Duodenal mucosa (tissue), 2 donors: ENCODE data around the gene CAPN9.

Source experiments
- H3K27ac ChIP-seq: one replicate; pipeline ENCODE4 v1.7.0; 2013; ENCODE audit warnings: low read depth, low read length
- H3K27me3 ChIP-seq, 2 donors: one replicate each; pipeline ENCODE4 v1.7.0; 2013; ENCODE audit warnings: low read length in 2 of 2, control low read depth in 1 of 2; ENCODE audit not compliant: insufficient read depth in 2 of 2, control insufficient read depth in 1 of 2
- H3K36me3 ChIP-seq, 2 donors: one replicate each; pipeline ENCODE4 v1.7.0; 2013; ENCODE audit warnings: low read length in 2 of 2, control low read depth in 1 of 2; ENCODE audit not compliant: insufficient read depth in 2 of 2, control insufficient read depth in 1 of 2
- H3K4me1 ChIP-seq, 2 donors: one replicate each; pipeline ENCODE4 v1.7.0; 2013; ENCODE audit warnings: low read length in 2 of 2, control low read depth in 1 of 2; ENCODE audit not compliant: insufficient read depth in 2 of 2, control insufficient read depth in 1 of 2
- H3K4me3 ChIP-seq, 2 donors: one replicate each; pipeline ENCODE4 v1.7.0; 2013; ENCODE audit warnings: low read length in 2 of 2, low read depth in 1 of 2
- H3K9ac ChIP-seq, 2 donors: one replicate each; pipeline ENCODE4 v1.7.0; 2013; ENCODE audit warnings: low read length in 2 of 2, low read depth in 1 of 2
- H3K9me3 ChIP-seq, 2 donors: one replicate each; pipeline ENCODE4 v1.7.0; 2013; ENCODE audit warnings: low read length in 2 of 2, control low read depth in 1 of 2; ENCODE audit not compliant: control insufficient read depth in 1 of 2

Gene CAPN9

DNA sequence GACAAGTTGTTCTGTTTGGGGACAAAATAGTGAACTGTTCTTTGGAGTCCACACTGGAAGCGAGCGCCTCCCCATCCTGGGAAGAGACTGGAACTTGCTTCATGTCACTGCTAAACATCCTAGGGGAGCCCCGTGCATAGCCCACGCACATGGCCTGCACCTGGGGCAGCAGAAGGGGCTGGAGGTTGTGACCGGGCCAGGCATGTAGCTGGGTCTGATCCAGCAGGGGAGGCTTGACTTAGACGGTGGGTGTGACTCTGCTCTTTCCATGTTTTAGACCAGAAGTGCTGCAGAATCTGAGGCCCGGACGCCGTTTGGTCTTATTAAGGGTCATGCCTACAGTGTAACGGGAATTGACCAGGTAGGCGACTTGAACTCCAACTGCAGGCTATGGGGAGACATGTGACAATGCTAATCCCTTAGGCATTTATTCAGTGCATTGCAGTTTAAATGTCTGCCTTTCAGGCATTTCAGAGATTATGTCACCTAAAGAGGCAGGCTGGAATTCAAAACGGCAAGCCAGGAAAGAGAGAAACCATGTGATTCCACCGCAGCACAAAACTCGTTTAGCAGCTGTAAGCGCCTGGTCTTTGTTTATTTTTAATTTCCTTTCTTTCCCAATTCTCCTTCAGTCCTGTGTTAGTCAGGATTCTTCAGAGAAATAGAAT, 21.8 kb downstream of the CAPN9 start:
- no peak overlapping the region for H3K4me3 ChIP-seq
- no peaks in the 10 kb centered on the region for H3K36me3 ChIP-seq
- H3K9ac ChIP-seq = no peak overlapping the region
- H3K9me3 ChIP-seq = no peaks in the 10 kb centered on the region
- H3K27ac ChIP-seq = no peak overlapping the region
- no peaks in the 10 kb centered on the region for H3K27me3 ChIP-seq
- H3K4me1 ChIP-seq = peaks cover 0 to 3% of the 10 kb centered on the region in 2 donors

- no peaks in the 10 kb centered on the region for H3K27me3 ChIP-seq
- H3K4me1 ChIP-seq = peaks cover 0 to 3% of the 10 kb centered on the region in 2 donors
- no peak overlapping the region for H3K4me3 ChIP-seq
- H3K9me3 ChIP-seq = no peaks in the 10 kb centered on the region
- H3K9ac ChIP-seq = no peak overlapping the region
- H3K36me3 ChIP-seq = no peaks in the 10 kb centered on the region
- no peak overlapping the region for H3K27ac ChIP-seq
Observed at GRCh38 chr1:230770317-230770716, 23.1 kb downstream of the CAPN9 start.

DNA sequence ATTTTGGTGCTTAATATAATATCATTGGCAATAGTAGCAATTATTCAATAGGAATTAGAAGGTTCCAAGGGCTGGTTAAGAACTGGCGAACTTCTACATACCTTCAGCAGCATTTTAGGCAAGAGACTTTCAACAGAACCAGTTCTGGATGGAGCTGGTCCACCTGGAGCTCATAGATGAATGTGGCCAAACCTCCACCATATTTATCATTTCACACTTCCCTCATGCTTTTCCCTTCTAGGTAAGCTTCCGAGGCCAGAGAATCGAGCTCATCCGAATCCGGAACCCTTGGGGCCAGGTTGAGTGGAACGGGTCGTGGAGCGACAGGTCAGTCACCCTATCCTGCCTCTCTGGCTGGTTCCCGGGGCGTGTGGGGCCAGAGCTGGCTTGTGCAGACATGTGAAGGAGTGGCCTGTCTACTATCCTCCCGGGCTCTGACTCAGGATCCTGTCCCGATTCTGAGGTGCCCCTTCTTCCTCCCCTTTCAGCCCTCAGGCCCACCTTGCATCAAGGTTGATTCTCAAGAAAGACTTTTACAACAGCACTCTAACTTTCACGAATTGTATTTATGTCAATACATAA, 24.7 kb downstream of the CAPN9 start:
- H3K36me3 ChIP-seq = no peaks in the 10 kb centered on the region
- no peak overlapping the region for H3K4me3 ChIP-seq
- no peak overlapping the region for H3K9ac ChIP-seq
- no peaks in the 10 kb centered on the region for H3K27me3 ChIP-seq
- no peak overlapping the region for H3K27ac ChIP-seq
- H3K9me3 ChIP-seq = no peaks in the 10 kb centered on the region
- H3K4me1 ChIP-seq = peaks cover 0 to 3% of the 10 kb centered on the region in 2 donors

DNA sequence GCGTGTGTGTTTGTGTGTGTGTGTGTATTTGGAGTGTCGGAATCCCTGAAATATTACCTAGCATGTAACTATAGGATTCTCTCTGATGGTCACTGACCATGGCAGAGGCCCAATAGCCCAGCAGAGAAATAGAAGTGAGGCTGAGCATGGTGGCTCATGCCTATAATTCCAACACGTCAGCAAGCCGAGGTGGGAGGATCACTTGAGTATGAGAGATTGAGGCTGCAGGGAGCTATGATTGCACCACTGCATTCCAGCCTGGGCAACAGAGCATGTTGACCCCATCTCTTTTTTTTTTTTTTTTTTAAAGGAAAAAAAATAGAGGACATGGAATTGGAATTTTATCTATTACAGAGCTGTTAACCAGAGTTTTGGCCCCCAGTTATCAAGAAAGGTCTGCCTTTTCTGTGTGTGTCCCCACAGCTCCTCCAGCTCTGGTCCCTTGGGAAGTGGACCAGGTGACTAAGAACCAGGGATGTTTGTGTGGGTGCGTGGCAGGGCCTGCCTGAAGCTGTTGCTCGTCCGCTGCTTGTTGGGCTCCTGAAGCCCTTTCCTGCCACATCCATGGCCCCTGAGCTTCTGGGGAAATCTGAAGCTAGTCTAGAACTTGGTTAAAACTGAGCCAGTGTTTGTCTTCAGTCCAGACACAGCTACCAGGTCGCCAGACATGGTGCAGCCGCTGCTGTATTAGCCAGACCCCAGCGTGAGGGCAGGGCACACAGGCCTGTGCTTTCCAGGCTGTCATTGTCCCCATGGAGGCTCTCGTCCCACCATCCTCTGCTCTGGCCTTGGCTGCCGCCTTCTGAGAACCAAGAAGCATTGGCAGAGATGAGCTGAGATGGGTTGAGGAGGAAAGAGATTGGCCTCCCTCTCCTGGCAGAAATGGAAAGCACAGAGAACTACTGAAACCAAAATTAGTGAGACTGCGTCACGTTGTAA, 25.5 kb downstream of the CAPN9 start:
- H3K27ac ChIP-seq = no peak overlapping the region
- H3K4me3 ChIP-seq = no peak overlapping the region
- no peaks in the 10 kb centered on the region for H3K9me3 ChIP-seq
- no peak overlapping the region for H3K9ac ChIP-seq
- H3K4me1 ChIP-seq = peaks cover 0 to 3% of the 10 kb centered on the region in 2 donors
- no peaks in the 10 kb centered on the region for H3K27me3 ChIP-seq
- H3K36me3 ChIP-seq = no peaks in the 10 kb centered on the region

DNA sequence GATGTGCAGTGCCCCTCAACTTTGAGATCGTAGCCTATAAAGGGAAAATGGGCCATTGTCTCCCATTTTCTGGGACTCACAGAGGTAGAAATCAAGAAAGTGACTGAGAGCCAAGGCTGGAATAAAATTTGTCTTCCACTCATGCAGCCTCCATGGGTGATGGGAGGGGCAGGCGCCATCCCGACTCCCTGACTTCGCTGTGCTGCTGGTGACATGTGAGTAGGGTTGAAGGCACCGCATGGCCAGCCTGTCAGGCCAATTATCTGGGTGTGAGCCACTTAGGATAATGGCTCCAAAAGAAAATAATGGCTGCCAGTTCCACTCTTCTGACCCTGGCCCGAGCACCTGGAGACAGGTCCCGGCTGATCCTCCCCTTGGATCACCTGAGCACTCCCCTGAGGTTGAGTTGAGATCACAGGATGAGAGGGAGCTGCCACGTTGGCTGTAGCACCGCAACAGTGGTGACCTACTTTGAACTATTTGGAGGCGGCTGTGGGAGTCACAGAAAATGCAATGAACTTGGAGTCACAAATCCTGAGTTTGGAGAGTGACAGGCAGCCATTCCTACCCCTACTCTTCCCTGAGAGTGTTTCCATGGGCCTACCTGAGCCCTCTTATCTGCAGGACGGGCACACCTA, 26.3 kb downstream of the CAPN9 start:
- Histone ChIP-seq H3K4me1 (peaks cover 0 to 3% of the 10 kb centered on the region in 2 donors), H3K27me3 (no peaks in the 10 kb centered on the region), H3K36me3 (no peaks in the 10 kb centered on the region), H3K4me3 (no peak overlapping the region), H3K9ac (no peak overlapping the region), H3K9me3 (no peaks in the 10 kb centered on the region), H3K27ac (no peak overlapping the region)

DNA sequence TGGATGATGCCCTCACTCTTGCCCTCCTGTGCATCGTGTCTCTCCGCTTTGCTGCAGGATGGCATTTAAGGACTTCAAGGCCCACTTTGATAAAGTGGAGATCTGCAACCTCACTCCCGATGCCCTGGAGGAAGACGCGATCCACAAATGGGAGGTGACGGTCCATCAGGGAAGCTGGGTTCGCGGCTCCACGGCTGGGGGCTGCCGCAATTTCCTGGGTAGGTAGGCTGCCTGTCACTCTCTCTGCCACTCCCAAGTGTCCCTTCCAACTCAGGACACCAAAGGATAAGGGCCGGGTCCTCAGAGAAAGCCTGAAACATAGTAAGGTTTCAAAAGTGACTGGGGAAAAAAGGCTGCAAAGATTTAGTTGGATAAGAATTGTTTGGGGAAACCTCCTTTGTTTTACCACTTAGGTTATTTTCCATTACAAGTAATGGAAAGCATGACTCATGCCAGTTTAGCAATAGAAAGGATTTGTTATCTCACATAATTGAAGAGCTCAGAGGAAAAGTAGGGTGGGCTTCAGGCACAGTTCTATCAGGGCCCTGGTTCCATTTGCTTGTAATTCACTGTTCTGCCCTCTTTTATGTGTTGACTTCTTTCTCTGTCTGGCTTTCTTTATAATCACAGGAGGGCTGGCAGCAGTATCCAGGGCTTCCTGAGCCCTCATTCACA, 31.9 kb downstream of the CAPN9 start:
- no peak overlapping the region for H3K9ac ChIP-seq
- no peaks in the 10 kb centered on the region for H3K9me3 ChIP-seq
- no peak overlapping the region for H3K4me3 ChIP-seq
- no peak overlapping the region for H3K27ac ChIP-seq
- no peaks in the 10 kb centered on the region for H3K36me3 ChIP-seq
- H3K4me1 ChIP-seq = no peaks in the 10 kb centered on the region
- H3K27me3 ChIP-seq = no peaks in the 10 kb centered on the region

DNA sequence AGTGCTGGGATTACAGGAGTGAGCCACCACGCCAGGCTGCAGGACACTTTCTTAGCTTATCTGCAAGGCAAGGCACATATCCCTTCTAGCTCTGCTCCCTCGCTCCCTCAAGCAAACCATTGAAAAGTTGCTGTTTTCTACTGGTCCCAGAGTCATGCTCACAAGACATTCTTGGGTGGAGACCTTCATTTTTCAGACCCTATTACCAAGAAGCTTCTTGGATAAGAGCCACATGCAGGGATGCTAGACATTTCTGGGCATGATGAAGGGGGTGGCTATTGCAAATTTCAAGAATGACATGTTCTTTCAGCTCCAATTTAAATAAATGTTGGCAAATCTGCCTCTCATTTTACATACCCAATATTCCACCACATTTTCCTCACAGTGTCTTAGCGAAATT, 33.9 kb downstream of the CAPN9 start:
- no peaks in the 10 kb centered on the region for H3K9me3 ChIP-seq
- H3K27me3 ChIP-seq = no peaks in the 10 kb centered on the region
- no peak overlapping the region for H3K27ac ChIP-seq
- no peak overlapping the region for H3K9ac ChIP-seq
- H3K4me3 ChIP-seq = no peak overlapping the region
- H3K36me3 ChIP-seq = no peaks in the 10 kb centered on the region
- H3K4me1 ChIP-seq = no peaks in the 10 kb centered on the region

DNA sequence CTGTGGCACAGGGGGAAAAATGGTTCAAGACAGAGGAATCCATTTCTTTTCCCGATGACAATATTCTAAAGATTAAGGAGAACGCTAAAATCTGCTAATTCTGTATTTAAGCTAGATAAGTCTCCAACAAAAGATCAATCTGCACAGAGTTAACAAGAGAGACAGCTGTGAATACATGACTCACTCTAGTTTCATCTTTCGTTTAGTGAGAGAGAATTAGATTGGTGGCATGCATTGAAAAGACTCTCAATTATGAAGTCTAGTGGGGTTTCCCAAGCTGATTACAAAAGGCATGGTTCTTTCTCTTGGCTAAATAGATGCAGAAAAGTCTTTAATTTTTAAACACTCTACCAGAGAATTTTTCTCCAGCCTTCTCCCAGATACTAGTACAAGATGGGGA, 34.4 kb downstream of the CAPN9 start:
- H3K36me3 ChIP-seq = no peaks in the 10 kb centered on the region
- no peak overlapping the region for H3K27ac ChIP-seq
- H3K27me3 ChIP-seq = no peaks in the 10 kb centered on the region
- H3K9ac ChIP-seq = no peak overlapping the region
- no peak overlapping the region for H3K4me3 ChIP-seq
- no peaks in the 10 kb centered on the region for H3K4me1 ChIP-seq
- H3K9me3 ChIP-seq = no peaks in the 10 kb centered on the region

DNA sequence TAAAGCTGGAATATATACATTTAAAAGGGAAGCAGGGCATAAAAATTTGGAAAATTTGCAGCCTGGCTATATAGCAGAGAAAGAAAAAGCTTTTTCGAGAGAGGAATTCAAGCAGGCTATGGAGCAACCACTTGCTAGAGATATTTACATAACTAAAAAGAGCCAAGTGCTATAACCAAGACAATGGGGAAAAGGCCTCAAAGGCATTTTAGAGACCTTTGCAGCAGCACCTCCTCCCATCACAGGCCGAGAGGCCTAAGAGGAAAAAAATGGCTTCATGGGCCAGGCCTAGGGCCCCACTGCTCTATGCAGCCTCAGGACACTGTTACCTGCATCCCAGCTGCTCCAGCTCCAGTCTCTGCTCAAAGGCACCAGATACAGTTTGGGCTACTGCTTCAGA, 37.0 kb downstream of the CAPN9 start:
- no peaks in the 10 kb centered on the region for H3K27me3 ChIP-seq
- no peak overlapping the region for H3K9ac ChIP-seq
- no peaks in the 10 kb centered on the region for H3K9me3 ChIP-seq

More for the DNA sequence above, 37.0 kb downstream of the CAPN9 start:
- Histone ChIP-seq H3K27ac (no peak overlapping the region), H3K36me3 (no peaks in the 10 kb centered on the region), H3K4me1 (no peaks in the 10 kb centered on the region), H3K4me3 (no peak overlapping the region)
